DOHH2 (cell line): ENCODE measurements around the gene ABCC11.
"Not testable (repeated sequence)": the region's sequence is repeated elsewhere in the genome, so short reads cannot be mapped to it uniquely, and the experiment has no call there.

Source experiments
- H3F3A ChIP-seq: fragments of 200-600 bp; sonication (generic), shearing (Covaris generic); 2 replicates; pipeline ENCODE4 v1.6.0; 2016; ENCODE audit warnings: antibody characterized with exemption, mild to moderate bottlenecking; ENCODE audit not compliant: control insufficient read depth, insufficient read depth
- H3K27ac ChIP-seq: fragments of 200-600 bp; sonication (generic); 2 replicates; pipeline ENCODE4 v1.5.1; 2014; ENCODE audit warnings: low read depth, mild to moderate bottlenecking, low read length, moderate library complexity
- H3K27me3 ChIP-seq: fragments of 200-600 bp; sonication (generic); 2 replicates; pipeline ENCODE4 v1.6.1; 2014; ENCODE audit warnings: mild to moderate bottlenecking, low read length, mixed read lengths; ENCODE audit not compliant: control insufficient read depth
- H3K36me3 ChIP-seq: fragments of 200-600 bp; sonication (generic); 2 replicates; pipeline ENCODE4 v1.6.1; 2014; ENCODE audit warnings: mild to moderate bottlenecking, low read length, moderate library complexity, mixed read lengths; ENCODE audit not compliant: control insufficient read depth
- H3K4me1 ChIP-seq: fragments of 200-600 bp; sonication (generic); 2 replicates; pipeline ENCODE4 v1.6.1; 2014; ENCODE audit warnings: mild to moderate bottlenecking, low read length, mixed read lengths; ENCODE audit not compliant: control insufficient read depth
- H3K4me2 ChIP-seq: fragments of 200-600 bp; sonication (generic); 2 replicates; pipeline ENCODE4 v1.6.0; 2014; ENCODE audit warnings: mild to moderate bottlenecking, low read length, moderate library complexity
- H3K4me3 ChIP-seq: fragments of 200-600 bp; sonication (generic); 2 replicates; pipeline ENCODE4 v1.5.1; 2014; ENCODE audit warnings: mild to moderate bottlenecking, low read length, mixed read lengths
- H3K79me2 ChIP-seq: fragments of 200-600 bp; sonication (generic); 2 replicates; pipeline ENCODE4 v1.6.1; 2014; ENCODE audit warnings: mild to moderate bottlenecking, low read length, mixed read lengths; ENCODE audit not compliant: control insufficient read depth
- H3K9me2 ChIP-seq: fragments of 200-600 bp; sonication (generic); replicated peaks from 2 replicates; pipeline ENCODE4 v1.6.1; 2014; ENCODE audit warnings: mild to moderate bottlenecking, low read length, mixed read lengths; ENCODE audit not compliant: control insufficient read depth
- H3K9me3 ChIP-seq: fragments of 200-600 bp; sonication (generic); 2 replicates; pipeline ENCODE4 v1.6.1; 2014; ENCODE audit warnings: antibody characterized with exemption, low read length, mixed read lengths; ENCODE audit not compliant: control insufficient read depth, insufficient read depth
- H4K20me1 ChIP-seq: fragments of 200-600 bp; sonication (generic); 2 replicates; pipeline ENCODE4 v1.6.0; 2014; ENCODE audit warnings: low read depth, mild to moderate bottlenecking, antibody characterized with exemption, low read length, moderate library complexity; ENCODE audit not compliant: control insufficient read depth, insufficient read depth
- CTCF ChIP-seq: fragments of 200-600 bp; sonication (generic); IDR thresholded peaks from one replicate; pipeline ENCODE4 v1.5.1; 2014; ENCODE audit warnings: antibody characterized with exemption, mild to moderate bottlenecking, low read depth, low read length; ENCODE audit not compliant: poor library complexity, severe bottlenecking
- EZH2phosphoT487 ChIP-seq: fragments of 200-600 bp; sonication (generic); IDR thresholded peaks from 2 replicates; pipeline ENCODE4 v1.6.1; 2017; ENCODE audit warnings: borderline replicate concordance, mild to moderate bottlenecking, antibody characterized with exemption, low read length, moderate library complexity, mixed read lengths

The ABCC11 gene

GRCh38 chr16:48169896-48170295 lies 77.4 kb downstream of the ABCC11 start:
- Histone ChIP-seq H3K4me1 (peaks cover 5% of the 10 kb centered on the region), H3K36me3 (no peaks in the 10 kb centered on the region), H3K4me2 (no peak overlapping the region), H3F3A (no peaks in the 10 kb centered on the region), H3K4me3 (no peak overlapping the region), H3K9me3 (no peaks in the 10 kb centered on the region), H3K9me2 (no peaks in the 10 kb centered on the region), H3K79me2 (no peaks in the 10 kb centered on the region), H3K27me3 (no peaks in the 10 kb centered on the region), H3K27ac (no peak overlapping the region), H4K20me1 (no peaks in the 10 kb centered on the region)
- TF ChIP-seq EZH2phosphoT487 (no peak), CTCF (no peak)

GRCh38 chr16:48168075-48168474 lies 79.3 kb downstream of the ABCC11 start:
- Histone ChIP-seq H3K27ac (no peak overlapping the region), H3K4me3 (no peak overlapping the region), H3K9me2 (no peaks in the 10 kb centered on the region), H3K27me3 (no peaks in the 10 kb centered on the region), H3K4me1 (peaks cover 5% of the 10 kb centered on the region), H3F3A (no peaks in the 10 kb centered on the region), H3K36me3 (no peaks in the 10 kb centered on the region), H3K4me2 (no peak overlapping the region), H3K79me2 (no peaks in the 10 kb centered on the region), H3K9me3 (no peaks in the 10 kb centered on the region), H4K20me1 (no peaks in the 10 kb centered on the region)
- no peak for TF ChIP-seq EZH2phosphoT487

- H3K27ac ChIP-seq, H3K9me3 ChIP-seq, H3F3A ChIP-seq, H3K36me3 ChIP-seq, H3K9me2 ChIP-seq, H3K4me2 ChIP-seq, H4K20me1 ChIP-seq, H3K79me2 ChIP-seq, H3K4me1 ChIP-seq, H3K4me3 ChIP-seq, H3K27me3 ChIP-seq: not testable (repeated sequence)
Measured at GRCh38 chr16:48166617-48167016, 80.7 kb downstream of the ABCC11 start.

- Histone ChIP-seq H3F3A (no peaks in the 10 kb centered on the region), H3K4me1 (peaks cover 5% of the 10 kb centered on the region), H3K9me3 (no peaks in the 10 kb centered on the region), H3K27ac (no peak overlapping the region), H4K20me1 (no peaks in the 10 kb centered on the region), H3K4me2 (no peak overlapping the region), H3K4me3 (no peak overlapping the region), H3K27me3 (no peaks in the 10 kb centered on the region), H3K79me2 (no peaks in the 10 kb centered on the region), H3K9me2 (no peaks in the 10 kb centered on the region), H3K36me3 (no peaks in the 10 kb centered on the region)
- no peak for TF ChIP-seq CTCF
- no peak for TF ChIP-seq EZH2phosphoT487
Measured at GRCh38 chr16:48165961-48166578, 81.3 kb downstream of the ABCC11 start.
